GM12864 (cell line): Measurements from ENCODE around the gene CD207.

Source experiments
- DNase-seq: peaks from one replicate; pipeline ENCODE4 v3.0.0-alpha.2; 2011; ENCODE audit warnings: low read depth
- H3K4me3 ChIP-seq: 2 replicates; pipeline ENCODE4 v1.5.1; 2011; ENCODE audit warnings: mild to moderate bottlenecking, low read depth, low read length, control low read depth
- CTCF ChIP-seq: IDR thresholded peaks from 2 replicates; pipeline ENCODE4 v1.5.1; 2011; ENCODE audit warnings: low read depth, mild to moderate bottlenecking, moderate library complexity, low read length, control low read depth, inconsistent platforms; ENCODE audit errors: missing control alignments

The CD207 gene

GRCh38 chr2:70837980-70838925 is 2.6 kb upstream of the CD207 start:
- DNase-seq, result no peak
- no peak for TF ChIP-seq CTCF
- H3K4me3 ChIP-seq, result no peak overlapping the region

- DNase-seq, result no peak
- H3K4me3 ChIP-seq, result no peak overlapping the region
- no peak for TF ChIP-seq CTCF
These were observed 735 bp downstream of the CD207 start for GRCh38 chr2:70834881-70835280.

GRCh38 chr2:70834106-70834505 is 1.5 kb downstream of the CD207 start:
- no peak overlapping the region for H3K4me3 ChIP-seq
- no peak for DNase-seq
- TF ChIP-seq CTCF, result no peak

GRCh38 chr2:70833246-70833645 is 2.4 kb downstream of the CD207 start:
- no peak for DNase-seq
- TF ChIP-seq CTCF, result no peak

GRCh38 chr2:70832386-70832785 is 3.2 kb downstream of the CD207 start:
- DNase-seq, result no peak
- no peak for TF ChIP-seq CTCF
- H3K4me3 ChIP-seq, result no peak overlapping the region

More at GRCh38 chr2:70833246-70833645, 2.4 kb downstream of the CD207 start:
- H3K4me3 ChIP-seq, result no peak overlapping the region

- no peak overlapping the region for H3K4me3 ChIP-seq
- no peak for DNase-seq
- TF ChIP-seq CTCF, result no peak
These were observed 3.8 kb downstream of the CD207 start for GRCh38 chr2:70831861-70832260.

GRCh38 chr2:70830366-70830765 is 5.2 kb downstream of the CD207 start:
- no peak for DNase-seq
- H3K4me3 ChIP-seq, result no peak overlapping the region

More at GRCh38 chr2:70830366-70830765, 5.2 kb downstream of the CD207 start:
- TF ChIP-seq CTCF, result no peak
